ENCODE data around the gene DUS1L.

The DUS1L gene

DNA sequence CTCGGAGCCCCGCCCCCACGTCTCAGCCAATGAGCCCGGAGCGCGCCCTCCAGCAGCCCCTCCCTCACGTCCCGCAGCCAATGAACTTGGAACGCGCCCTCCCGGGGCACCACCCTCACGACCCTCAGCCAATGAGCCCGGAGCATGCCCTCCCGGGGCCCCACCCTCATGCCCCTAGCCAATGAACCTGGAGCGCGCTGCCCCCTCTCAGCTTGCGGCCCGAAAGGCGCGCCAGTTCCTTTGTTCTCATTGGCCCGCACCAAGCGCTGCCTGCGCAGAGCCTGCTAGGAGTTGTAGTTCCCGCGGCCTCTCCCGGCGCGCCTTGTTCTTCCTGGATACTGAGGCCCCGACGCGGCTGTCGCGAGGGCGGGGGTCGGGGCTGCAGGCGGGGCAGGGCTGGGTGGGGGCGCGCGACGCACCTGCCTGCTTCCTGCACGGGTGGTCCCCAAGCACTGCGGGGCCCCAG lies 42.6 kb downstream of the DUS1L start, which contains the start of gene LRRC45:
LRRC45 (plus strand) TSS at position 325 of the 466 bp plus-strand sequence. CDS start 339 bp downstream, outside the sequence.
- TF ChIP-seq GATA3 (IDR thresholded peaks at IDR 0.05; ENCODE audit: low read depth, low read length) (no peak), GATA2 (IDR thresholded peaks at IDR 0.05; ENCODE audit: low read depth, low read length) (no peak)

DNA sequence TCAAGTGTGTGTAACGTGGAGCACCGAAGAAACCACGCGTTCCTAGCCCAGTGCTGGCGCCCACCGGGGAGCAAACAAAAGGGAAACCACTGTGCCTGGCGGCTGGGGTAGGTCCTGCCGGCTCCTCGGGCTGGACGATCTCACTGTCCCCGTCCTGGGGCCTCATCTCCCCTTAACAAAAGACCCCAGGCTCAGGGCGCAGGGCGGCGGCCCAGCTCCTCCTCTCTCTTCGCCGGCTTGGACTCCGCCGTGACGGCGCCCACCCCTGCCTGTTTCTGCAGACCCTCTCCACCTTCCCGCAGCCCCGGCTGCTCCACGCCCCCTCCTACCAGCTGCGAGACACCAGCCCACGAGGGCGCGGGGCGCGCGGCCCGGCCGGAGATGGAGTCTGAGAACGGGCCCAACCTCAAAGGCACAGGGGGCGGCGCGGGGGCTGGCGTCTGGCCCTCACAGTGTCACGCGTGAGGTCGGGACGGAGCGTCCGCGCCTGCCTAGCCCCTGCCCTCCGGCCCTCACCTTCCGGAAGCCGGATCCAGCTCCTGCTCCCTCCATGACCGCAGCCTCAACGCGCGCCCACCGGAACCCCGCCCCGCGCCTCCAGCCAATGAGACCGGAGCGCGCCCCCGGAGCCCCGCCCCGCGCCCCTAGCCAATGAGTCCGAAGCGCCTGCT lies 43.2 kb downstream of the DUS1L start, which contains the start of gene CENPX:
CENPX (minus strand) TSS at position 569 of the 671 bp plus-strand sequence; CDS start at position 552, 17 bp downstream.
- TF ChIP-seq GATA2 (IDR thresholded peaks at IDR 0.05; ENCODE audit: low read depth, low read length) (no peak), GATA3 (IDR thresholded peaks at IDR 0.05; ENCODE audit: low read depth, low read length) (no peak)

DNA sequence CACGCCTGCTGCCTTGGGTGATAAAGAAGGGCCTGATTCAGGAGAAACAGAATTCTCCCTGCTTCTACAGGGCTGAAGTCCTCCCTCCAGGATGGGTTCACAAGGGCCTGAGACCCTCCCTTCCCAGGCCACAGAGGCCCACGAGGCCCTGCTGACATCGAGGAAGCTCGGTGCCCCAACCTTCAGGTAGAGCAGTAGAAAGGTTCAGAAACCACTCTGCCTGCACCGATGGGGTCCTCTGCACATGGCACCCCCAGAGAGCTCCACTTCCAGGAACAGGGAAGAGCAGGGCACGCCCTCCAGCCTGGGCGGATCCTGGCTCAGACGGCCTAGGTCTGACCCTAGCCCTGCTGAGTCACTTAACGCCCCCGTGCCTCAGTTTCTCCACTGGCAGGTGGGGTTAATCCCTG lies 43.7 kb downstream of the DUS1L start:
- TF ChIP-seq GATA3 (IDR thresholded peaks at IDR 0.05; ENCODE audit: low read depth, low read length) (no peak), GATA2 (IDR thresholded peaks at IDR 0.05; ENCODE audit: low read depth, low read length) (no peak)

DNA sequence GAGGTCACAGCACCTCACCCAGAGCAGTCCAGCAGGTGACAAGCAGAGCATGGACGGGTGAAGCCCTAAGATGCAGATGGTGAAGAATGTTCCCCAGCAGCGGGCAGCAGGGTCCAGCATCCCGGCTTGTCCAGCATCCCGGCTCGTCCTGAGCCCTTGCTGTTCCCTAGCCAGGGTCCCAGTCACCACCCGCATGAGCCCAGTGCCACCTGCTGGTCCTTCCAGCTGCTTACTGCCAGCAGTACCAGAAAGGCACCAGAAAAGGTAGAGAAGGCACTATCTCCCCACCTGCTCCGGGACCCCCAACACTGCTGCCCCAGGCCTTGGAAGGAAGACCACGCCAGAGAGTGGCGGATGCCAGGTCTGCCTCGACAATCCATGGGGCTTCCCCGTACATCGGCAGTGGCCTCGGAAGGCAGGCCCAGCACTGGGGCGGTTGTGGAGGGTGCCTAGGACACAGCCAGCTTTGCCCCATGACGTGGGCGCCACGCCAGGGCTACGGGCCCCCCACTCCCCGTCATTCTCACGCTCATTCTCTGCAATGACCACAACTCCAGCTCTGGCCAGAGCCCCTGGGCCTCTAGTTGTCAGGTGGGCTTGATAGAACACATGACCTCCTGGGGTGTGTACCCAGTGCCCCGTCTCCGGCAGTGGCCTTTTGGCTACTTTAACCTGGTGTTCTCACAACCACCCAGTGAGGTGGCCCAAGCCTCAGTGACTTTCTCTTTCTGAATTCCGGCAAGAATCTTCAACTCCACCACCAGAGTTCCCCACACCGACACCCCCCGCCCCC lies 44.3 kb downstream of the DUS1L start:
- no peak for TF ChIP-seq GATA2 (IDR thresholded peaks at IDR 0.05; ENCODE audit: low read depth, low read length)
- TF ChIP-seq GATA3 (IDR thresholded peaks at IDR 0.05; ENCODE audit: low read depth, low read length) = no peak

DNA sequence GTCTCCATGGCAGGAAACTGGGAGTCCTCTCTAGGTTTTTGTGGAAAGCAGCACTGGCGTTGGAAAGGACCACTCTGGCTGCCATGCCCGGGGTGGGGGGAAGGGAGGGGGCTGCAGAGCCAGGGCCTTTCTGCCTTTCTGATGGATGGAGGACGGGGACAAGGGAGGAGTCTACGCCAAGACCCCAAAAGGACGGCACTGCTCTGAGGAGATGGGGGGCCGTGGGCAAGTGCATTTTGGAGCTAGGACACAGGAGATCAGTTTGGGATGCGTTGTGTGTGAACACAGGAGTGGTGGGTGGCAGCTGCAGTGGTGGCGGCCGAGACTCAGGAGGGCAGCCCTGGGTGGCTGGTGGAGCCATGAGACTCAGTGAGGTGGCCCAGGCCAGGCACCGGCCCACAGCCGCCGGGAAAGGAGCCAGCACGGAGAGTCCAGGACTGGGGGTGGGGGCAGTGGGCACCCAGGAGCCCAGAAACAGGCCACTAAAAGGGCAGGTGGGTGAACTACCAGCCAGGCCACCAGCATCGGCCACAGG lies 45.0 kb downstream of the DUS1L start:
- TF ChIP-seq GATA2 (IDR thresholded peaks at IDR 0.05; ENCODE audit: low read depth, low read length) = no peak
- TF ChIP-seq GATA3 (IDR thresholded peaks at IDR 0.05; ENCODE audit: low read depth, low read length) = no peak

DNA sequence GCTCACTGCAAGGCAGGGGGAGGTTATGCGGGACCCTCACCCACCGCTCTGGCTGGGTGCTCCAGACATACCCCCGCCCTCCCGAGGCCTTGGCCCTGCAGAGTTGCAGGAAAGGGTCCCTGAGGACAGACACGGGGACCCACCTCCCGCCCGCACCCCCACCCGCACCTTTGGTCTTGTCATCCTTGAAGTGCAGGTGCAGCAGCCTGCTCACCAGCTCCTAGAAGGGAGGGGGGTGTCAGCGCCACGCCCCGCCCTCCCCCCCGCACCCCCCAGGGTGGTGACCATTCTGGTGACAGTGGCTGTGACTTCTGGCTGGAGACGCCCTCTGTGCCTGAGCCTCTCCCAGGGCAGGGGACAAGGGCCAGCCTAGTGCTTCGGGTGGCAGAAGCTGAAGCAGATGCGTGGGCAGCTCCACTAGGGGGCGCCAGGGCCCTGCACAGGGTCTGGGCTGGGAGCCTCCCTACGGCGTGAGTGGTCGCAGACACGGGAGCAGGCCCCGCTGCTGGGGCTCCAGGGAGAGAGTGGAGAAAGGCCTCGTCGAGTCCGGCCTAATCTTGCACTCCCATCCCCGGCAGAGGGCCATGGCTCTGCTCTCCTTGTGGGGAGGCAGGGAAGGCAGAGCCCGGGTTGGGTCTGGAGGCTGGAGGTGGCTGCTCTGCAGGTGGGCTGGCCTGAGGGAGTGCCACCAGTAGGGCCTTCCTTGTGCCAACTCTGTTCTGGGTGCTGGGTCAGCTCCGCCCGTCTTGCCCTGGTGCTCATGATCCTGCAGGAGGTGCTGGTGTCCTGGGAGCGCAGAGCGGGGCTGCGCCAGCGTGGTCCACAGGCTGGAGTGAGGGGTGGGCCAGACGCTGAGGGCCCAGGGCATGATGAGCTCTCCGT lies 45.7 kb downstream of the DUS1L start:
- TF ChIP-seq GATA3 (IDR thresholded peaks at IDR 0.05; ENCODE audit: low read depth, low read length) (no peak), GATA2 (IDR thresholded peaks at IDR 0.05; ENCODE audit: low read depth, low read length) (no peak)

DNA sequence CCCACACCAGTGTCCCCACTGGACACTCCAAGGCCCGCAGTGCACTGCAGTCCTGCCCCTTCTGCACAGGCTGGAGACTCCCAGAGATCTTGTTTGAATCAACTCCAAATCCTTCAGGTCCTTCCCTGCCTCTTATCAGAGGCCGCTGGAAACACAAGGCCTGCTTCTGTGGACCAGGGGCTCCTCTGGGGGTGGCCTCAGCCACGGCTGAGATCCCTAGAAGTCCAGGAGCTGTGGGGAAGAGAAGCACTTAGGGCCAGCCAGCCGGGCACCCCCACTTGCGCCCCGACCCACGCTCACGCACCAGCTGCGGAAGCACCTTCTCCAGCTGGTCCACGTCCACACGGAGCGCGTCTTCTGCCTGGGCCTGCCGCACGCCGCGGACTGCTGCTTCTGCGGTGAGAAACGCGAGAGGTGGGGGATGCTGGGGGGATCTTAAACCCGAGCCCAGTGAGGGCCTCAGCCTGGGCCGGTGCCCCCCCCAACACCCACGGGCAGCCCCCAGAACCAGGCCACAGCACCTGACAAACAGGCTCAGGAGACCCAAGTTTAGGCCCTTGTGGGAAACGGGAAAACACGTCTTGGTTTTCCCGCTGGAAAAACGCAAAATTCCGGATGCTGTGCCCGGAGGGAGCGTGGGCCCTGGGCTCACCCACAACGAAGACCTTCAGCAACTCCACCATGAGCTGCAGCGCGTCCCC lies 46.5 kb downstream of the DUS1L start:
- TF ChIP-seq GATA2 (IDR thresholded peaks at IDR 0.05; ENCODE audit: low read depth, low read length) (no peak), GATA3 (IDR thresholded peaks at IDR 0.05; ENCODE audit: low read depth, low read length) (no peak)

DNA sequence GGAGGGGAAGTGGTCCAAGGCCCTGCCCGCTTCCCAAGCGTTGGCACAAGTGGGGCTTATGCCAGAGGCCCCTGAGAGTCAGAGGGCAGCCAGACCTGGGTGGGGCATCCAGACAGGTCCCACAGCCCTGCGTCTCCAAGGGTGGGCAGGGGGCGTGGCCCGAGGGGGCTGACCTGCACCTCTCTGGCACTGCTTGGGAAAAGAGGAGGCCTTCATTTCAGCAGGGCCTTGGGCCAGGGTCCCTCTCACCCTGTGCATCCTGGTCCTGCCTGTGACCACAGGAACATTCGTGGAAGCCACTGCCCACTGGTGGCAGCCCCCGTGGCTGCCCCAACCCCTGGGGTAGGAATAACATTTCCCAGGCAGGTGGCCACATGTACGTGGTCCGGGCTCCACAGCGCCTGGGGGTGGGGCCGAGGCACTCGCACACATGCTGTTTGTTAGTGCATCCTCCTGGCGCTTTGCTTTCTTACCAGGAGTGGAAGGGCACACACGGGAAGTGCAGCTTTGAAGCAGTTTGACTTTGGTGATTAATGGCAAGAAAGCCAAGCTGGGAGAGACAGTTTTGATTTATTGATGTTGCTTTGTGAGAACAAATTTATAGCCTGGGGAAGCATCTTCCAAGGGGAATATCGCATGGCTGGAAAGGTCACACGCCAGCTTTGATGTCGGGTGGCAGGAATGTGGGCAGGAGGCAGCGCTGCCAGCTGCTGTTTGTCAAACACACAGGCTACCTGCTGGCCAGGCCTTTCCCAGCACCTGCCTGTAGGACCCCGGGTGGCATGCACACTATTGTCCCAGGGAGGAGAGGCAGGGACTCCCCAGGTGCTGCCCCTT lies 47.2 kb downstream of the DUS1L start:
- TF ChIP-seq GATA2 (IDR thresholded peaks at IDR 0.05; ENCODE audit: low read depth, low read length) (no peak), GATA3 (IDR thresholded peaks at IDR 0.05; ENCODE audit: low read depth, low read length) (no peak)

DNA sequence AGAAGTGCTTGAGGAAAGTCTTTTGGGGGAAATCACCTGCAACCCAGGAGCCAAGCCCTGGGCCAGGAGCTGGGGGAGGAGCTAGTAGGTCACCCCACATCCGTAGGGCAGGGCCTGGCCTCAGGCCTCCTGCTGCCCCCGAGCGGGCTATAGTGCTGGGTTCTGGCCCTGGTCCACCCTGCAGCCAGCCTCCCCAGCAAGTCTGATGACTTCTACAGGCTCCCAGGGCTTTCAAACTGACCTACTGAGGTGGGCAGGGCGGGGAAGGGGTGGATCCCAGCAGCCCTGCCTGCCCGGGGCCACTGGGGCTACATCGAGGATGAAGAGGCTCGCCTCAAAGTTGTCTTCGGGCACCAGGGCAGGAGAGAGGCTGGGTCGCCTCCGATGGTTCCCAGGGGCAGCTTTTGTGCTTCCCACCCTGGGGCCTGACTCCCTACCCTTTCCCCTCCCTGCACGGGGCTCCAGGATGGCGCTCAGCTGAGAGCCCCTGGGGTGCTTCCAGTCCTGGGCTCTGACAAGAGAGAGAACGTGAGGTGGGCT lies 47.9 kb downstream of the DUS1L start:
- TF ChIP-seq GATA3 (IDR thresholded peaks at IDR 0.05; ENCODE audit: low read depth, low read length) = no peak
- no peak for TF ChIP-seq GATA2 (IDR thresholded peaks at IDR 0.05; ENCODE audit: low read depth, low read length)

DNA sequence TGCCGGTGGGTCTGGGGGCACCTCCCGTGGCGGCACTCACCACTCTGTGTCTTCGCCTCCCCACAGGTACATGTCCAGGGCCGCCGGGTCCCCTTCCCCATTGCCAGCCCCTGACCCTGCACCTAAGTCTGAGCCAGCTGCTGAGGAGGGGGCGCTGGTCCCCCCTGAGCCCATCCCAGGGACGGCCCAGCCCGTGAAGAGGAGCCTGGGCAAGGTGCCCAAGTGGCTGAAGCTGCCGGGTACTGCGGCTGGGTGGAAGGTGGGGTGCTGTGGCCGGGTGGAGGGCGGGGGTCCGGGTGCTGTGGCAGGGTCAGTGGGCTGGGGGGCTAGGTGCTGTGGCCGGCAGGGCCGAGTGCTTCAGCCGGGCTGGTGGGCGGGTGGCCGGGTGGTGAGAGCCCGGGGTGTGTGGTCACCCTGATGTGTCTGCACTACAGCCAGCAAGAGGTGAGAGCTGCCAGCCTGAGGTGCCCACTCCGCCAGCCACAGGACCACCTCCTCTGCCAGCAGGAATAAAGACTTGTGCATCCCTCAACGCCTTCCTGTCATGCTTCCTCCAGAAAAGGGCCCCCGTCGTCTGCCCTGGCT lies 48.6 kb downstream of the DUS1L start:
- TF ChIP-seq GATA2 (IDR thresholded peaks at IDR 0.05; ENCODE audit: low read depth, low read length) (no peak), GATA3 (IDR thresholded peaks at IDR 0.05; ENCODE audit: low read depth, low read length) (no peak)

DNA sequence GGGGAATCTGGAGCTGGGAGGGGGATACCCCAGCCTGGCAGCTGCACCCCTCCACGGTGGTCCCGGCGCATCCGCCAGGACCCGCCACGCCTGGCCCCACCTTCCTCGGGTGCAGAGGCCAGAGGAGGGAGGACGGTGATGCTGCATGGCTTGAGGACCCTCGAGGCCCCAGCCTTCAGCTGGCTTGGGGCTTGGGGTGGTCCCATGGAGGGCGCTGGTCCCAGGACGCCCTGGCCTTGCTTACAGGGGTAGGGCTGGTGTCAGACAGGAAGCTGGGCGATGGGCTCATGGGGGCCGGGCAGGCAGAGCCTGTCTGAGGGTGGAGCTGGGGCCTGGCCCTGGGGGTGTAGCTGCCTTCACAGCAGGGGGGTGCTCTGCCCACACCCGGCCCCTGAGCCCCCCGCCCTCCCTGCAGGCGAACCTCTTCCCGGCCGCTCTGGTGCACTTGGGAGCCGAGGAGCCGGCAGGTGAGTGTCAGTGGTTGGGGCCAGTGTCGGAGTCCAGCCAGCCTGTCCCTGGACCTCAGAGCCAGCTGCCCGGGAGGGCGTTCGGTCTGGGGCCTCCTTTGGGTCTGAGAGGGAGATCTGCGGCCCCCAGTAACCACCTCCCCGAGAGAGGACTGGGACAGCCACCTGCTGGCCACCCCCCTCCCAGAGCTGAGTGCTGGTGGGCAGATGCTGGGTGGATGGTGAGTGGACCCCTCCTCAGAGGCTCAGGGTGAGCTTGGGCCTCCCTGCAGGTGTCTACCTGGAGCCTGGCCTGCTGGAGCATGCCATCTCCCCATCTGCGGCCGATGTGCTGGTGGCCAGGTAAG lies 49.3 kb downstream of the DUS1L start:
- TF ChIP-seq GATA2 (IDR thresholded peaks at IDR 0.05; ENCODE audit: low read depth, low read length) (no peak), GATA3 (IDR thresholded peaks at IDR 0.05; ENCODE audit: low read depth, low read length) (no peak)

Data from SH-SY5Y (cell line).